ENCODE data around the gene ZNF211. TPM values are rescaled to one million over a fixed set of nuclear protein-coding genes. Genes with fewer than 3 reads are reported as not detected.

The ZNF211 gene
- total and polyA plus RNA-seq, 9 of the 15 experiments (the other 6 are each of a cell fraction or from before 2014, with no cell fraction given), result 1.3 to 11.6 (median 4.5) TPM

- FAIRE-seq (no peak), ATAC-seq (no peak), DNase-seq (ENCODE audit: extremely low read depth in 1 of 4, low spot score in 3 of 4) (no peak)
- Histone ChIP-seq H3K27me3 (ENCODE audit: control insufficient read depth in 2 of 2, insufficient read depth in 2 of 2, low read length in 2 of 2) (no peaks in the 10 kb centered on the region), H3K4me3 (no peak overlapping the region), H3K4me1 (replicated peaks in 1 of 2; ENCODE audit: control insufficient read depth in 2 of 2, insufficient read depth in 2 of 2, low read length in 2 of 2) (no peaks in the 10 kb centered on the region), H4K20me1 (replicated peaks; ENCODE audit: control insufficient read depth, insufficient read depth, low read length) (no peaks in the 10 kb centered on the region), H3K9ac (ENCODE audit: insufficient read depth in 1 of 2, low read depth in 2 of 2, low read length in 2 of 2) (no peak overlapping the region), H2AFZ (ENCODE audit: low read depth, low read length) (no peak overlapping the region), H3K36me3 (ENCODE audit: control insufficient read depth, insufficient read depth, low read length) (no peaks in the 10 kb centered on the region), H3K27ac (ENCODE audit: extremely low read depth, low read depth, low read length) (no peak overlapping the region), H3K9me3 (replicated peaks; ENCODE audit: control insufficient read depth, insufficient read depth, low read depth, low read length) (peaks cover 4% of the 10 kb centered on the region), H3K4me2 (ENCODE audit: insufficient read depth, low read length) (no peak overlapping the region), H3K9me1 (ENCODE audit: control insufficient read depth, insufficient read depth, low read length) (no peaks in the 10 kb centered on the region), H3K79me2 (ENCODE audit: control insufficient read depth, insufficient read depth, low read length) (no peaks in the 10 kb centered on the region)
- no TSS peak for BruUV-seq (replicated peaks)
- 0% methylated on average over 2 of the region's 2 CpGs for WGBS (ENCODE audit: insufficient coverage, low coverage, missing lambda C conversion rate)
- in situ Hi-C loops (cut with MboI) (no loop called here), intact Hi-C loops (cut with micrococcal nuclease) (no loop called here)
- CTCF ChIA-PET (ENCODE audit: low intra/inter-chr PET ratio), result no interaction called here
- POLR2A ChIA-PET, result no interaction called here
- no peak for TF ChIP-seq MITF (IDR thresholded peaks at IDR 0.05)
- TF ChIP-seq E2F1 (CRISPR knock-in tag; IDR thresholded peaks at IDR 0.05), result no peak
- no peak for TF ChIP-seq ZNF695 (CRISPR knock-in tag; IDR thresholded peaks at IDR 0.05)
- TF ChIP-seq AFF4 (CRISPR knock-in tag; IDR thresholded peaks at IDR 0.05), result no peak
- TF ChIP-seq KLF1 (tag; IDR thresholded peaks at IDR 0.05), result no peak
- TF ChIP-seq ETS2 (tag; IDR thresholded peaks at IDR 0.05; ENCODE audit: borderline replicate concordance, poor library complexity, severe bottlenecking), result no peak
- TF ChIP-seq ILK (tag; IDR thresholded peaks at IDR 0.05; ENCODE audit: borderline replicate concordance, low read depth), result no peak
- TF ChIP-seq ZNF76 (CRISPR knock-in tag; IDR thresholded peaks at IDR 0.05; ENCODE audit: borderline replicate concordance), result no peak
- TF ChIP-seq MCM5 (IDR thresholded peaks at IDR 0.05; ENCODE audit: low read depth), result no peak
- no peak for TF ChIP-seq IRF2 (CRISPR knock-in tag; IDR thresholded peaks at IDR 0.05)
- no peak for TF ChIP-seq STAT5A (IDR thresholded peaks at IDR 0.05; ENCODE audit: borderline replicate concordance, low read length)
- TF ChIP-seq ZNF780A (CRISPR knock-in tag; IDR thresholded peaks at IDR 0.05), result no peak
- no peak for TF ChIP-seq DACH1 (IDR thresholded peaks at IDR 0.05; ENCODE audit: partially characterized antibody)
These were observed 42.9 kb downstream of the ZNF211 start for GRCh38 chr19:57675881-57676280.

All from K562 (cell line).